Activated T-helper 1 cell treated with anti-CD3 and anti-CD28 coated beads, Interleukin-2, amount 50 U/mL, for 16 hours (primary cell): ENCODE results near the gene C1QTNF5.

Source experiments
- DNase-seq, 2 donors: peaks; one replicate each; pipeline ENCODE4 v3.0.0-alpha.2; 2020; ENCODE audit warnings: low read depth in 1 of 2, low spot score in 1 of 2

Gene C1QTNF5

GRCh38 chr11:119373059-119373920, 32.6 kb upstream of the C1QTNF5 start:
- no peak for DNase-seq

DNA sequence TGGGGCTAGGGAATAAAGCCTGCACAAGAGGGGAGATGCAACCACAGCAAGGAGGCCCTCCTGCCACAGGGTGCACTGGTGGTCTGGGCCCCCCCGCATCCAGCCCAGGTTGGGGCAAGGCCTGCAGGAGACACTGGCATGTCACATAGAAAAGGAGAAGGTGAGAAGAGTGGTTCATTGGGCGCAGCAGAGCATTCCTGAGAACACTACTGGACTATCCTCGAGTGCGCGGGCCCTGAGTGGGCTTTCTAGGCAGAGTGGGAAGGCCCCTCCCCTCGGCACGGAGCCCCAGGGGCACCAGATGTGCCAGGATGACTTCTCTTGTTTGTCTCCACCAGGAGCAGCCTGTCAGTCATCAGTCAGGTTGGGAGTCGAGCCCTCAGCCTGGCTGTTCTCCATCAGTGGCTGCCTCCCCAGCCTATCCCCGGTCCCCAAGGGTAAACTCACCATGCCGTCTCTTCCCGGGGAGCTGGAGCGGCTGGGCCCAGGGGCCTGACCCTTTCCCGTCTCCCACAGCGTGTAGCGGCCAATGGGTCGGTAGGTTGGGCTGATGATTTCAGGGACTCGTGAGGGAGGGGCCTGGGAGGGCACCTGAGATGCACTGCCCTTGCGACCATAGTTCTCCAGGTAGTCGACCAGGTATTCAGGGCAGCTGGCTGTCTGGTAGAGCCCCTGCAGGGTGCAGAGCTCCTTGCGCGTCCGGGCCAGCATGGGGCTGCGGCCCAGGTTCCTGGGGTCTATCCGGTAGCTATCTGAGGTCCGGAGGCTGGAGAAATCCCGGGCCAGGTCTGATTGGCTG, 31.8 kb upstream of the C1QTNF5 start:
- no peak for DNase-seq

DNA sequence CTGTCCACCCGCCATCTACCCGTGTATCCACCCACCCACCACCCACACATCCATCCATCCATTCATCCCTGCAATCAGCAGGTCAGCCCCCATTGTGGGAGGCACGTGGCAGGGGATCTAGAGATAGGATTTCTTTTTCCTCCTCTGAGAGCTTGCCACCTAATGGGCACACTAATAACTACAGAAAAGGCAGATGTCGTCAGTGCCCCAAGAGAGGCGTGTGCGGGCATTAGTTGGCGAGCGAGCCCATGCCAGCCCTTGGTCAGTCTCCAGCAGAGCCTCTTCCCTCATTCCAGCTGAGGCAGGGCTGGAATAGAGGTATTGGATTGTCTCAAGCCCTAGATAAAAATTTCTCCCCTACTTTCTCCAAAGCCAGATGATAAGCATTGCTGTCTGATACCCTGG, 31.1 kb upstream of the C1QTNF5 start:
- DNase-seq, result no peak

GRCh38 chr11:119371067-119371601, 30.5 kb upstream of the C1QTNF5 start:
- DNase-seq, result no peak

DNA sequence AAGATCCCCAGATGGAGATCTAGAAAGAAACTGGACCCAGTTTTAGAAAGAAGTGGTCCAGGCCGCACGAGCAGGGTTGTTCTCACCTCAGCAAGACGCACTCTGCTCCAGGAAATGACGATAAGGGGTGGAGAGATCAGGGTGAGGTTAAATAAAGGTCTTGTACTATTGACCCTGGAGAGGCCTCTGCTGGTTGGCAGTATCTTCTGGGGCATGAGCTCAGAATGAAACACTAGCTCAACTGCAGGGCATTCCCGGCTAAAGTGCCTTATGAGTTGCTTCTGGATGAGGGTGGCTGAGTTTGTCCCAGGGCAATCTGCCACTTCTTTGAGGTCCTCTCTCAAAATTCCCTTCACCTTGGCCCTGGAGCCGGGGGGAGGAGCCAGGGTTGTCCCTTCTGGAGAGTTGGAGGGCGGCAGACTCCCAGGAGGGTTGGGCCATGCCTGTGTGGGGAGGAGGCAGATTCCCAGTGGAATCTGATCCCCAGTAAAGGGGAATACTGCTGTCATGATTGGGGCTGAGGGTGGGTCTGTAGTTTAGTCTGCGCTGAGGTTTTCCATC, 29.9 kb upstream of the C1QTNF5 start:
- DNase-seq, result no peak

DNA sequence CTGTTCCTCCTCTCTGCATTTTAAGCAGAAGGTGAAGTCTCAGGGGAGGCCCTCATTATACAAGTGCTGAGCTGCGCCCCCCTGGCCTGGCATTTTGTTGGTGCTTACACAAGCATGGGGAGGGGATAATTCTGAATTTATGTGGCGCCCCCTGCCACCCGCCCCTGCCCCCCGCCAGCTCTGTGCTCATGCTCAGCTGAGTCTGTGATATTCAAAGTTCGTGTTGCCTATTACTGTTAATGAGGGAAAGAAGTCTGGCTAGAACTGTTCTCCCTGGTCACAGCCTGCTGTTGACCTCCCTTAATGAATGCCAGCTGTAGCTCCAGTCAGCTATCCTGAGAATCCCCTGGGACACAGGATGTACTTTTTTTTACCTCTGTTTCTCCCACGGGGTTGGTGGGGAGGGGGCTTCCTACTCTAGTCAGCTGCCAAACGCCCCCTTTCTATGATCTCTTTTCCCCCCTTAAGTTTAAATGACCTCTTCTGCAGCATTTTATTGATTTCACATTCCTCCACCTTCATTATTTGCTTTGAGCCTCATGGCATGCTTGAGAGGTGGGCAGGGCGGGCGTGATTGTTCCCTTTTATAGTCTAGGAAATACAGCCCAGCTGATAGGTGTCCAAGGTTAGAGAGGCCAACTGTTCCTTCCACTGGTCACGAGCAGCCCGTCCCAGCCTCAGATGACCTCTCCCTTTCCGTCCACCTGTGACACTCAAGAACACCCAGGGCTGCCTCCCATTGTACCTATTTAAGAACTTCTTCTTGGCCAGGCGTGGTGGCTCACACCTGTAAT, 28.6 kb upstream of the C1QTNF5 start:
- DNase-seq, result no peak

- DNase-seq, result no peak
Measured at GRCh38 chr11:119368121-119369034, 27.7 kb upstream of the C1QTNF5 start.

GRCh38 chr11:119367661-119368120, 27.0 kb upstream of the C1QTNF5 start:
- DNase-seq, result no peak

- DNase-seq, result no peak
Measured at GRCh38 chr11:119366690-119367620, 26.3 kb upstream of the C1QTNF5 start.

GRCh38 chr11:119365071-119365591, 24.4 kb upstream of the C1QTNF5 start:
- no peak for DNase-seq

DNA sequence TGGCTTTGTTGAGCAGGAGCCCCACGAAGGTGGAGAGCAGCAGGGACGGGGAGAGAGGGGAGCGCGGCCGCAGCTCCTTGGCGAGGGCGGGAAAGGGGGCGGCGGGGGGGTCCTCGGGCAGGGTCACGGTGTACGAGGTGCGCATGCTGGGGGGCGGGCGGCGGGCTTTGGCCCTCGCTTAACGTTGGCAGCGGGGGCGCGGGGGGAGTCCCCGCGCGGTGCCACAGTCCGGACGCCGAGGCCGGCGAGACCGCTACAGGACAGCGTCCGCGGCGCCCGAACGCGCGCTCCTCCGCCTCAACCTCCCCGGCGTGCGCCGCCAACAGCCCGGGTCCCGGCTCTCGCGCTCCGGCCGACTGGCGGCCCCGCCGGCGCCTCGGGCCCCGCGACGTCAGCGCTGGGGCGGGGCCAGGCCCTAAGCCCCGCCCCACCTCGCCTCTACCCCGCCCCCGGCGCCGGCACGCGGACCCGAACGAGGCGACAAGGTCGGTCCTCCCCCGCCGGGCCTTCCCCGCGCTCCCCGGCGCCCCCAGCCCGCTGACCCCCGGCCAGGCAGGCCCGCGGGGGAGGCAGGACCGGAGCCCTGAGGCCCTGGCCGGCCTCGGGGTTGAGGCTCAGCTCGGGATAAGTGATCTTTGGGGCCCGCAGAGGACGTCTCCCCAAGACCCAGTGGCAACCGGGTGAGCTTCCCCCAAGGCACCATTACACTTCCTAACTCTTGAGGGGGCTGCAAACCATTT, 23.3 kb upstream of the C1QTNF5 start:
- DNase-seq, result peak in 1 of 2 donors; percentile 39

DNA sequence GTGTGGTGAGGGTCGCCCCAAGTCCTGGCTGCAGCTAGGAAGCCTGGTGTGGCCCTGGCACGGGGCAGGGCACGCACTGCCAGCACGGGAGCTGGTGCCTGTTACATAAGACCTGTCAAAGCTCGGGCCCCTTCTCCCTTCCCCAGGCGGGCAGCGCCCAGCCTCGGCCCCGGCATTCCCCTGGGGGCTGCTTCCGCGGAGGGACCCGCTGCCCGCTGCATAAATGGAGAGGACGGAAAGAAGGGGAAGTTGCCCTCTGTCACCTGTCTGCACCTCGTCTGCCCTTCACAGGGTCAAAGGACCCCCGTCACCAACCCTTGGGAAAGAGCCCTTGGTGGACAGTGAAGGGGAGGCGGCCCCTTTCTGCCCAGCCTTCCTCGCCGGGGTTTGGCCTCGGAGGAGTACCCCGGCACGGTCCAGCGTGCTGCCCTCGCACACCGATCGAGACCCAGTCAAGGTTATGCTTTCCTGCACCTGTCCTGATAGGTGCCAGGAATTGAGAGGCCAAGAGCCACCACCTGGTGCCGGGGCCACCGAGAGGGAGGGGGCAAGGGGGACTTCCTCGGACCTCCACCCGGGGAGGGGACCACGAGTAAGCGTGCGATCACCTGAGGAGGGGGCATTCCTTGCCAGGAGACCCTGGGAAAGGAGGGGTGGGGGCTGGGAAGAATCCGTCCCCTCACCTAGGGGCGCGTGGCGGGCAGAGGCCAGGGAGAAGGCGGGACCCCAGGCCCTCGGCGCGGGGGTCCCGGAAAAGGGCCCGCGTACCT, 22.6 kb upstream of the C1QTNF5 start:
- DNase-seq, result no peak

- no peak for DNase-seq
Measured at GRCh38 chr11:119362741-119363080, 22.0 kb upstream of the C1QTNF5 start.

DNA sequence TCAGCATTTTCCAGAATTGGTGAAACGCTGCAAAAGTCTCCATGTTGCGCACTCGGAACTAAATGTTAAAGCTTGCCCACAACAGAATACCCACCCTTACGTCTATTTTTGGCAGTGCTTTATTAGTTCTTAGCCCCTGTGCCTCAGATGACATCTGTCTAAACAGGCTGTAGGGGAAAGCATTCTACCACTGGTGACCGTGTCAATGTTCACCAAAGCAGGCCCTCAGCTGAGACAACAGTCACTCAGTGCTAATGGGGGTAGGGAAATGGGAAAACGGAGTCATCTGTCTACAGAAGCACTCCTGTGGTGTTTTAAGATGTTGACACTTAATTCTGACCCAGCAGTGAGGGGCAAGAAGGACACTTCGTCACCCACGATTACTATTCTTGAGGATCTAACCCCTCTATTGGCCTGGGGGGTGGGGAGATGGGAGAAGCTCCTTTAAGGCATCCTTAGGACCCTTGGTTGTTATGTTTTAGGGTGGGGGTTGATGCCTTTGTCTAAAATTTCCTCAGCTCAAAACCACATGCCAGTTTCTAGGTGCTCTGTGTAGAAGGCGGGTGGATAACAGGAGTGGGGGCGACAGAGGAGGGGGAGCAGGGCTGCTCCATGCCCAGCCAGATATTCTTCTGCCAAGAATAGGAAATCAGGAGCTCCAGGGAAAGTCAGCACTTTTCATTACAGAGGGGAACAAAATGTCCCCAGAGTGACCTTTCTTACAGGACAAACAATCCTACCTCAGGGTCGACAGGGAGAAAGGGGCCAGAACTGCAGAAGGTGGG, 21.4 kb upstream of the C1QTNF5 start:
- DNase-seq, result no peak

DNA sequence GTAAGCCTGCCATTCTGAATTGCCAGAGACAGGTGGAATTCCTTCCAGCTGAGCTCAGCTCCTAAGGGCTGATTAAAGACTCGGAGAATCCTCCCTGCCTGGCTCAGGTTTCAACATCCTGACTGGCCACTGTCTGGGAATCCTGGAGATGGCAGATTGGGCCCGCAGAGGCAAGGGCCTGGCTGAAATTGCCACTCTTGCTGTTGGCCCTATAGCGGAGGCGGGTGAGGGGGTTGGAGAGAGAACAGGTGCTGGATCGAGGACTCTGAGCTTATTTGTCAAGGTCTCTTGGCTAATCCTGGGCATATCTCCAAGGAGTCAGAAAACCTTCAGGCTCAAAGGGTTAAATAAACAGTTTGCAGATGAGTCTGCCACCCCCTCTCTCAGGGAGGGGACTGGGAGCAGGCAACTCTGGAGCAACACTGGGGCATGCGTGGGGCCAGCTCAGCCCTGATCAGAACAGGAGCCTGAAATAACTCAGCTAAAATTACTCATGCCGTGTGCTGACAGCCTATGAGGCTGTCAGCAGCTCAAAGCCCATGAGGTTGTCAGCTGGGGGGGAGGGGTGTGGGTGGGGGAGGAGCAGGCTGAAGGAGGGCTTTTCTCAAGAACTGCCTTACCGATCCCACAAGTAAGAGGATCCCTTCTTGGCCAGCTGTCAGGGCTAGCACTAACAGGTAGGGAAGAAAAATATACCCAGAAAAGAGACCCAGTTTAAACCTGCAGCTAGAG, 20.5 kb upstream of the C1QTNF5 start:
- DNase-seq, result no peak
